GM21786 (cell line): ENCODE measurements around the gene AXIN1.

Source experiments
- ATAC-seq: cut with Tn5 transposase; IDR thresholded peaks from one replicate; pipeline ENCODE4 v1.9.1; 2021; ENCODE audit not compliant: unreplicated experiment

Gene AXIN1

DNA sequence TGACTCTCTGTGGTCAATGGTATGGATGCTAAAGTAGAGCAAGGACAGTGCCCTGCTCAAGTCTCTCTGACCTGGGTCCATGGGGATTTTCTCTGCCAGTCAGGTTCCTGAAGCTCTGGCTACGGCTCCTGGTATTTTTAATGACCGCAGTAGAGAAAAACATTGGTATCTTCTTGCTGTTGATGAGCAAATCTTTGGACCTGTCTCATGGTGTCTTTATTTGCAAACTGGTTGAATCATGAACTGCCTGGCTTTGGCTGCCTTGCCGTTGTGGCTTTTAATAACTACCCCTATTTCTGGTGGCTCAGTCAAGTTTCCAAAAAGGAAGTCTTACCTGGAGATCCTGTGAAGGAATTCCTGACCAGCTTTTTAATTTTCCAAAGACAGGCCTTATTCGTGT lies 109.2 kb downstream of the AXIN1 start:
- no peak for ATAC-seq

DNA sequence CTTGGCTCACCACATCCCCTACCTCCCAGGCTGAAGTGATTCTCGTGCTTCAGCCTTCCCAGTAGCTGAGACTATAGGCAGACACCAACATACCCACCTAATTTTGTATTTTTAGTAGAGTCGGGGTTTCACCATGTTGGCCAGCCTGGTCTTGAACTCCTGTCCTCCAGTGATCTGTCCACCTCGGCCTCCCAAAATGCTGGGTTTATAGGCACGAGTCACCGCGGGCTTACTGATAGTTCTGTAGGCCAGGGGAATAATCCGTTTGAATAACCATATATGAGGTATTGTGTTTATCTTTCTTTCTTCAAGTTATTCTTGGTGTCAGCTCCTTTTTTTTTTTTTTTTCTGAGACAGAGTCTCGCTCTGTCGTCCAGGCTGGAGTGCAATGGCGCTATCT lies 110.2 kb downstream of the AXIN1 start:
- ATAC-seq: no peak

DNA sequence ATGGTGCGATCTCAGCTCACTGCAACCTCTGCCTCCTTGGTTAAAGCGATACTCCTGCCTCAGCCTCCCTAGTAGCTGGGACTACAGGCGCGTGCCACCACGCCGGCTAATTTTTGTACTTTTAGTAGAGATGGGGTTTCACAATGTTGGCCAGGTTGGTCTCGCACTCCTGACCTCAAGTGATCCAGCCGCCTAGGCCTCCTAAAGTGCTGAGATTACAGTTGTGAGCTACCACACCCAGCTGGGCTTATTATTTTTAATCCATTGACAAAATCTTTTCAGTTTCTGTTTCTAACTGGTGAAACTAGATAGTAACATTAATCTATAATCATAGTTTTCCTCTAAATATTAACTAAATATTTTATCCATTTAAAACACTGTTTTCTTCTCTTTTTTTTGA lies 112.0 kb downstream of the AXIN1 start:
- no peak for ATAC-seq

DNA sequence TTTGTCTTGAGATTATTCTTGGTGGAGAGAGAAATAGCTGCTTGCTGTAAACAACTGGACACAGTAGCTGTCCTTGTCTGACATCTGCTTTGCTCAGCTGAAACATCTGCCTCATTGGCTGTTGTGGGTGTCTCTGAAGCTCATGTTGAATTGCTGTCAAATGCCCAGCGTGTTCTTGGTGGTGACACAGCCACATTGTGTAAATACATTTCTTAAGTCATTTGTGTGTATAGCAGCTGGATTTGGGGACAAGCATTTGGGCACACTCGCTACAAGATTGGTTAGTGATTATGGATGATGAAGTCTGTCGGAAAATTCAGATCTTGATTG lies 112.6 kb downstream of the AXIN1 start:
- no peak for ATAC-seq
